ENCODE data around the gene PLCH2.

DNA sequence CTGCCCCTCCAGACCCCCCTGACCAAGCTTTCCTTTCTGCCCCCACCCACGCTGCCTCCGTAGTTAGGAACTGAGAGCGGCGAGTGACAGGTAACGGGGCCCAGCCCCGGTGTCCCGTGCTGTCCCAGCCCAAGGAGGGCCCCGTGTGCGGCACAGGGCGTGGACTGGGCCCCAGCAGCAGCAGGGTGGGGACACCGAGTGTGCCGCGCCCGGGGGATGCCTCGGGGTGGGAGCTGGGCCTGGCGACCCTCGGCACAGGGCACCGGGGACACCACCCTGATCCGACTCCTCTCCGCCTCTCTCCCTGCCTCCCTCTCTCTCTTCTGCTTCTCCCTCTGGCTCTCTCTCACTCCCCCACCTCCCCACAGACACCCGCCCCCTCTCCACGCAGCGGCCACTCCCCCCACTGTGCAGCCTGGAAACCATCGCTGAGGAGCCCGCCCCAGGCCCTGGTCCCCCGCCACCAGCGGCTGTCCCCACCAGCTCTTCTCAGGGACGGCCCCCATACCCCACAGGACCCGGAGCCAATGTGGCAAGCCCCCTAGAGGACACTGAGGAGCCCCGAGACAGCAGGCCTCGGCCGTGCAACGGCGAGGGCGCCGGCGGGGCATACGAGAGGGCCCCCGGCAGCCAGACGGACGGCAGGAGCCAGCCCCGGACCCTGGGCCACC lies 27.6 kb downstream of the PLCH2 start:
- TF ChIP-seq, protein P1, sequence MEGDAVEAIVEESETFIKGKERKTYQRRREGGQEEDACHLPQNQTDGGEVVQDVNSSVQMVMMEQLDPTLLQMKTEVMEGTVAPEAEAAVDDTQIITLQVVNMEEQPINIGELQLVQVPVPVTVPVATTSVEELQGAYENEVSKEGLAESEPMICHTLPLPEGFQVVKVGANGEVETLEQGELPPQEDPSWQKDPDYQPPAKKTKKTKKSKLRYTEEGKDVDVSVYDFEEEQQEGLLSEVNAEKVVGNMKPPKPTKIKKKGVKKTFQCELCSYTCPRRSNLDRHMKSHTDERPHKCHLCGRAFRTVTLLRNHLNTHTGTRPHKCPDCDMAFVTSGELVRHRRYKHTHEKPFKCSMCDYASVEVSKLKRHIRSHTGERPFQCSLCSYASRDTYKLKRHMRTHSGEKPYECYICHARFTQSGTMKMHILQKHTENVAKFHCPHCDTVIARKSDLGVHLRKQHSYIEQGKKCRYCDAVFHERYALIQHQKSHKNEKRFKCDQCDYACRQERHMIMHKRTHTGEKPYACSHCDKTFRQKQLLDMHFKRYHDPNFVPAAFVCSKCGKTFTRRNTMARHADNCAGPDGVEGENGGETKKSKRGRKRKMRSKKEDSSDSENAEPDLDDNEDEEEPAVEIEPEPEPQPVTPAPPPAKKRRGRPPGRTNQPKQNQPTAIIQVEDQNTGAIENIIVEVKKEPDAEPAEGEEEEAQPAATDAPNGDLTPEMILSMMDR (IDR thresholded peaks at IDR 0.05; ENCODE audit: insufficient read depth, low read length, poor library complexity, severe bottlenecking): no peak
- TF ChIP-seq EZH2phosphoT487 (conservative IDR thresholded peaks at IDR 0.05; ENCODE audit: low read length): no peak
